B cell (primary cell): ENCODE data around the gene DENR. TPM values are rescaled to one million over a fixed set of nuclear protein-coding genes. Genes with fewer than 3 reads are reported as not detected.
"Not testable (repeated sequence)": the region's sequence is repeated elsewhere in the genome, so short reads cannot be mapped to it uniquely, and the experiment has no call there.

Experiments
- ATAC-seq: fragments of 200-7000 bp; cut with Tn5 transposase; one replicate; pipeline ENCODE4 v1.10.0; 2021; ENCODE audit warnings: low read depth, mild to moderate bottlenecking, moderate number of reproducible peaks, moderate library complexity
- CTCF ChIA-PET: fragments of 350-600 bp; sonication (Branson Sonifier 250); formaldehyde crosslinking; loops from one replicate; lab custom pipeline; 2021; ENCODE audit warnings: antibody characterized with exemption, inconsistent platforms; lab: Charles Lee
- POLR2A ChIA-PET: fragments of 350-600 bp; sonication (Branson Sonifier 250); formaldehyde crosslinking; loops from one replicate; lab custom pipeline; 2021; ENCODE audit warnings: antibody characterized with exemption; lab: Charles Lee
- DNase-seq: peaks from one replicate; pipeline ENCODE4 v3.0.0; 2013
- H2AFZ ChIP-seq: 2 replicates; pipeline ENCODE4 v1.6.1; 2012; ENCODE audit warnings: mild to moderate bottlenecking, low read depth, low read length; ENCODE audit not compliant: insufficient read depth, poor library complexity, severe bottlenecking
- H3K27ac ChIP-seq, 2 donors: 1 replicate in 1 of 2; 2 replicates in 1 of 2; pipeline ENCODE4 v1.5.1; 2012 to 2013; ENCODE audit warnings: low read length in 2 of 2, mild to moderate bottlenecking in 2 of 2, moderate library complexity in 1 of 2
- H3K27me3 ChIP-seq, 4 experiments: fragments of 200-600 bp in 1 of 4; sonication (generic) in 1 of 4; replicated peaks in 1 of 4; 1 replicate in 2 of 4; 2 replicates in 2 of 4; pipeline versions ENCODE4 v1.6.1 to v1.7.0; 2013 to 2016; ENCODE audit warnings: low read length in 3 of 4, mild to moderate bottlenecking in 2 of 4, mixed read lengths in 1 of 4, moderate library complexity in 1 of 4; ENCODE audit not compliant: insufficient read depth in 4 of 4, control insufficient read depth in 3 of 4; ENCODE audit errors: control extremely low read depth in 1 of 4
- H3K36me3 ChIP-seq, 2 experiments: replicated peaks in 1 of 2; 1 replicate in 1 of 2; 2 replicates in 1 of 2; pipeline versions ENCODE4 v1.6.1 to v1.7.1; 2013; ENCODE audit warnings: low read length in 1 of 2; ENCODE audit not compliant: insufficient read depth in 2 of 2, control insufficient read depth in 1 of 2; ENCODE audit errors: control extremely low read depth in 1 of 2, extremely low read depth in 1 of 2
- H3K4me1 ChIP-seq, 2 donors: fragments of 200-600 bp in 1 of 2; sonication (generic) in 1 of 2; 1 replicate in 1 of 2; 2 replicates in 1 of 2; pipeline versions ENCODE4 v1.5.1 to v1.6.1; 2013 to 2017; ENCODE audit warnings: low read length in 2 of 2; ENCODE audit not compliant: control insufficient read depth in 2 of 2, insufficient read depth in 2 of 2
- H3K4me2 ChIP-seq: replicated peaks from 2 replicates; pipeline ENCODE3; 2012; ENCODE audit warnings: mild to moderate bottlenecking, low read depth, low read length; ENCODE audit not compliant: poor library complexity, severe bottlenecking
- H3K4me3 ChIP-seq, 5 experiments: fragments of 200-600 bp in 1 of 5; sonication (generic) in 1 of 5; 1 replicate in 3 of 5; 2 replicates in 2 of 5; pipeline versions ENCODE4 v1.5.1 to v1.7.0; 2011 to 2016; ENCODE audit warnings: low read length in 4 of 5, mild to moderate bottlenecking in 4 of 5, low read depth in 2 of 5, control low read depth in 1 of 5, moderate library complexity in 1 of 5; ENCODE audit not compliant: insufficient read depth in 1 of 5; ENCODE audit errors: control extremely low read depth in 1 of 5, extremely low read depth in 1 of 5
- H3K79me2 ChIP-seq: fragments of 200-600 bp; sonication (generic); one replicate; pipeline ENCODE4 v1.6.0; 2016; ENCODE audit warnings: low read length; ENCODE audit not compliant: control insufficient read depth, insufficient read depth
- H3K9ac ChIP-seq: fragments of 200-600 bp; sonication (generic); 2 replicates; pipeline ENCODE4 v1.6.1; 2017; ENCODE audit warnings: mild to moderate bottlenecking, low read length, moderate library complexity
- H3K9me3 ChIP-seq, 3 donors: one replicate each; pipeline versions ENCODE4 v1.6.1 to v1.7.1; 2013; ENCODE audit warnings: low read length in 2 of 3; ENCODE audit not compliant: control insufficient read depth in 2 of 3, insufficient read depth in 1 of 3; ENCODE audit errors: control extremely low read depth in 1 of 3
- H4K20me1 ChIP-seq: 2 replicates; pipeline ENCODE4 v1.6.0; 2012; ENCODE audit warnings: mild to moderate bottlenecking, low read length; ENCODE audit not compliant: insufficient read depth, control insufficient read depth, poor library complexity, severe bottlenecking
- H3K27ac Mint-ChIP-seq: one replicate; pipeline ENCODE4 v1.8.0; 2021; ENCODE audit warnings: mixed read lengths
- H3K27me3 Mint-ChIP-seq: one replicate; pipeline ENCODE4 v1.8.0; 2021; ENCODE audit warnings: mixed read lengths
- H3K4me1 Mint-ChIP-seq: one replicate; pipeline ENCODE4 v1.8.0; 2021; ENCODE audit warnings: mixed read lengths
- H3K4me3 Mint-ChIP-seq: one replicate; pipeline ENCODE4 v1.8.0; 2021; ENCODE audit warnings: mixed read lengths
- H3K9me3 Mint-ChIP-seq: one replicate; pipeline ENCODE4 v1.8.0; 2022; ENCODE audit warnings: mixed read lengths; ENCODE audit not compliant: insufficient read depth
- WGBS: methylation state at CpG from one replicate; pipeline ENCODE4 v1.1.5; 2013; ENCODE audit warnings: missing lambda C conversion rate; ENCODE audit not compliant: insufficient coverage; 5-methylcytosine and 5-hydroxymethylcytosine counted together
- intact Hi-C: fragments of 100-400 bp; cut with micrococcal nuclease; formaldehyde crosslinking; loops from one replicate; pipeline ENCODE4 v1.10.0; 2022
- polyA plus RNA-seq: library from polyadenylated mRNA; depleted of rRNA; stranded (reverse); fragments of >200 nt; gene quantifications from 2 replicates; pipeline ENCODE4 v1.2.3, GENCODE V29; 2012
- total RNA-seq, 2 donors: library from RNA; stranded (reverse); fragments of 120-200 nt in 1 of 2; gene quantifications; 1 replicate in 1 of 2; 2 replicates in 1 of 2; pipeline versions ENCODE4 v1.2.3 to v1.2.4, GENCODE V29; 2013 to 2022

The DENR gene
- total and polyA plus RNA-seq, 2 donors (not counting 1 experiment from before 2014, with no cell fraction given) = 14.0 to 54.5 TPM

DNA sequence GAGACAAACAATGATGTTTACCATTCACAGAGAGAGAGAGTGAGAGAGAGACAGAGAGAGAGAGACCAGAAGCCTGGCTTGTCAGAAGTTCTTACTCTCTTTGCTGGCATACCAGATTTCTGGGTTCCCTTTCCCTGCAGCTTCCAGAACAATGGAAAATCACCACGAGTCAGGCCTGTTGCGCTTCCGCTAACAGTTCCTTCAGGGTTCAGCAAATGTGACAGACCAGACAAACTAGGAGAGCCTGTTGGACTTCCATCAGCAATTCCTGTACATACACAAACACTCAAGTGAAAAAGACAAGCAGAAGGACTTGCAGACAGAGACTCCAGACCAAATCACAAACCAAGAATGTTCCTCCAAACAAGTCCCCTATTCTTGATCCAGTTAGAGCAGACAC lies 43.3 kb upstream of the DENR start:
- H2AFZ ChIP-seq, intact Hi-C loops, H3K27ac Mint-ChIP-seq, CTCF ChIA-PET, H3K4me1 ChIP-seq, H3K4me1 Mint-ChIP-seq, POLR2A ChIA-PET, H3K36me3 ChIP-seq, H3K4me3 Mint-ChIP-seq, H4K20me1 ChIP-seq, H3K27me3 ChIP-seq, H3K4me2 ChIP-seq, H3K9me3 Mint-ChIP-seq, H3K79me2 ChIP-seq, H3K4me3 ChIP-seq, H3K9me3 ChIP-seq, H3K27ac ChIP-seq, H3K27me3 Mint-ChIP-seq, ATAC-seq, DNase-seq, H3K9ac ChIP-seq: not testable (repeated sequence)
- no CpG with 5 or more reads among the region's 3 CpGs for WGBS

DNA sequence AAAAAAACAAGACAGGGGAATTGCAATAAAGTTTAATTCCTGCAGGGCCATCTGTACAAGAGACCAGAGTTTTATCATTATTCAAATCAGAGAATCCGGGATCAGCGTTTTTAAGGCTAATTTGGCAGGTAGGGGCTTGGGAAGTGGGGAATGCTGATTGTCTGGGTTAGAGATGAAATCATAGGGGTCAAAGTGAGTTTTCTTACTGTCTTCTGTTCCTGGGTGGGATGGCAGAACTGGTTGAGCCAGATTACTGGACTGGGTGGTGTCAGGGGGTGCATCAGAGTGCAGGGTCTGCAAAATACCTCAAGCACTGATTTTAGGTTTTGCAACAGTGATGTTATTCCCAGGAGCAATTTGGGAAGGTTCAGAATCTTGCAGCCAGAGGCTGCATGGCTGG lies 42.3 kb upstream of the DENR start:
- ATAC-seq, POLR2A ChIA-PET, H3K27me3 Mint-ChIP-seq, H3K27me3 ChIP-seq, H3K9me3 Mint-ChIP-seq, H3K9me3 ChIP-seq, DNase-seq, H2AFZ ChIP-seq, H3K4me1 ChIP-seq, H4K20me1 ChIP-seq, H3K36me3 ChIP-seq, H3K4me3 Mint-ChIP-seq, H3K9ac ChIP-seq, H3K79me2 ChIP-seq, H3K4me2 ChIP-seq, H3K4me1 Mint-ChIP-seq, H3K27ac Mint-ChIP-seq, intact Hi-C loops, H3K4me3 ChIP-seq, H3K27ac ChIP-seq: not testable (repeated sequence)
- CTCF ChIA-PET = interaction anchor here (0.9 kb wide), 1 partner anchor 374 kb away, joined by 5 read pairs; no protein-coding TSS in a partner anchor
- 82% methylated on average over 2 of the region's 2 CpGs for WGBS

DNA sequence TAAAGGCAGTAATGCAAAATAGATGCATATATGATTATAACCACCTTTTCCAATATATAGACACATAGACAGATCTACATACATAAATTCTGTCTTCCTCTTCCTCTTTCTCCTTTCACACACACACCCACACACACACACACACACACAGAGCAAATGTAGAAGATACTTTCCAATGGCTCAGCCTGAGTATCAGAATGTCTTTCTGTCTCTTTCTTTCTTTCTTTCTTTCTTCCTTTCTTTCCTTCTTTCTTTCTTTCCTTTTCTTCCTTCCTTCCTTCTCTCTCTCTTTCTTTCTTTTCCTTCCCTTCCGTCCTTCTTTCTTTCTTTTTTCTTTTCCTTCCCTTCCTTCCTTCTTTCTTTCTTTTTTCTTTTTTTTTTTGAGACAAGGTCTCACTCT lies 41.4 kb upstream of the DENR start:
- CTCF ChIA-PET, intact Hi-C loops, H3K36me3 ChIP-seq, H3K4me3 Mint-ChIP-seq, H3K9me3 ChIP-seq, H3K27me3 ChIP-seq, H3K4me1 Mint-ChIP-seq, H3K4me3 ChIP-seq, H3K27ac Mint-ChIP-seq, POLR2A ChIA-PET, H3K4me1 ChIP-seq, H3K4me2 ChIP-seq, H3K9me3 Mint-ChIP-seq, ATAC-seq, DNase-seq, H3K27ac ChIP-seq, H3K27me3 Mint-ChIP-seq, H3K79me2 ChIP-seq, H4K20me1 ChIP-seq, H3K9ac ChIP-seq, H2AFZ ChIP-seq: not testable (repeated sequence)
- WGBS = 64% methylated on average over 1 of the region's 1 CpG

DNA sequence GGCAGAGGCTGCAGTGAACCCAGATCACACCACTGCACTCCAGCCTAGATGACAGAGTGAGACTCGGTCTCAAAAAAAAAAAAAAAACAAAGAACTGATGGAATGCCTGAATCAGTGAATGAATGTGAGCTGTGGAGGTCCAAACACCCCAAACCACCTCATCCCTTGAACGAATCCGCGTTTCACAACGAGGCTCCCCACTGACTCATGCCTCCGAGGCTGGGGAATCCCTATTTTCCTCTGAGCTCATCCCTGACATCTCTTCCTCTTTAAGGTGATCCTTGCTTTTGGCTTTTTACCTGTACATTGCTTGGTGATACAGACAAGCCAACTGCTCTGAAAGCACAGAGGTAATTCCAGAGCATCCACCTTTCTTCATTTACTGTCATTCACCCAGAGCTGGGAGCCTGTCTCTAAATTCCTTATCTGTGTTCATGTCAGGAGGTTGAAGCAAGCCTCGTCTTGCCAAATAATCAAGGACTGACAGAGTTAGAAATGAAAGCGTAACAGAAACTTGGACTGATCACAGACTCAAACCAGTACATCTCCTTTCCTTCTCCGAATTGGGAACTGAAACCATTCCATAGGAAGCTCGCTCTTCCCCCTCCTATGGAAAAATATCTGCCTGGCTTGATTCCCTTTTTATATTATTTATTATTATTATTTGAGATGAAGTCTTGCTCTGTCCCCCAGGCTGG lies 39.0 kb upstream of the DENR start:
- H4K20me1 ChIP-seq, H3K9ac ChIP-seq, intact Hi-C loops, ATAC-seq, H3K4me3 ChIP-seq, POLR2A ChIA-PET, H3K27me3 ChIP-seq, H3K9me3 Mint-ChIP-seq, H2AFZ ChIP-seq, CTCF ChIA-PET, H3K27ac ChIP-seq, H3K4me1 ChIP-seq, H3K4me1 Mint-ChIP-seq, H3K4me3 Mint-ChIP-seq, H3K9me3 ChIP-seq, H3K27me3 Mint-ChIP-seq, H3K36me3 ChIP-seq, H3K4me2 ChIP-seq, H3K79me2 ChIP-seq, DNase-seq, H3K27ac Mint-ChIP-seq: not testable (repeated sequence)
- 80% methylated on average over 1 of the region's 10 CpGs for WGBS
